Memory B cell (primary cell): ENCODE data around the gene OR56A5.

Experiments
- ATAC-seq: fragments of 150-1000 bp; cut with Tn5 transposase; 2 replicates; pipeline ENCODE4 v1.10.0; 2021; ENCODE audit warnings: low read depth, mild to moderate bottlenecking, moderate library complexity
- DNase-seq, 2 donors: peaks; one replicate each; pipeline ENCODE4 v3.0.0; 2022; ENCODE audit warnings: low spot score in 2 of 2
- H3K27ac Mint-ChIP-seq: one replicate; pipeline ENCODE4 v1.8.0; 2022; ENCODE audit warnings: mild to moderate bottlenecking, moderate library complexity, mixed read lengths
- H3K27me3 Mint-ChIP-seq: one replicate; pipeline ENCODE4 v1.8.0; 2022; ENCODE audit warnings: mixed read lengths
- H3K36me3 Mint-ChIP-seq: one replicate; pipeline ENCODE4 v1.8.0; 2022; ENCODE audit warnings: mild to moderate bottlenecking, mixed read lengths
- H3K4me1 Mint-ChIP-seq: one replicate; pipeline ENCODE4 v1.8.0; 2022; ENCODE audit warnings: mixed read lengths
- H3K4me3 Mint-ChIP-seq: one replicate; pipeline ENCODE4 v1.8.0; 2022; ENCODE audit warnings: mild to moderate bottlenecking, moderate library complexity, mixed read lengths
- H3K9me3 Mint-ChIP-seq: one replicate; pipeline ENCODE4 v1.8.0; 2022; ENCODE audit warnings: mixed read lengths

Gene OR56A5

GRCh38 chr11:5923794-5924193, 44.5 kb downstream of the OR56A5 start:
- Mint-ChIP-seq H3K9me3 (peaks cover 19% of the 10 kb centered on the region), H3K27me3 (no peaks in the 10 kb centered on the region), H3K4me3 (no peak overlapping the region), H3K4me1 (no peaks in the 10 kb centered on the region), H3K36me3 (no peaks in the 10 kb centered on the region), H3K27ac (no peak overlapping the region)
- DNase-seq (no peak), ATAC-seq (no peak)

DNA sequence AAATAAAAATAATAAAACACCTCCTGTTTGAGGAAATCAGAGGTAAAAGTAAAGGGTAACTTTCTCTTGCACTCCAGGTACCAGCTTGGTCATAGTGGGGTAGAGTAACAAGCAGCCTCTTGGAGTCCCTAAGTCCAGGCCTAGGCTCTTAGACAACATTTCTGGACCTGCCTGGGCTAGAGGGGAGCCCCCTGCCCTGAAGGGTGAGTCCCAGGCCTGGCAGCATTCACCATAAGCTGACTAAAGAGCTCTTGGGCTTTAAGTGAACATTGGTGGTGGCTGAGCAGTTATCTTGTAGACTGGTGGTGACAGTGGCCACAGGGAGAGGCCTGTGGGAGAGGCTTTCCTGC, 44.9 kb downstream of the OR56A5 start:
- no peaks in the 10 kb centered on the region for H3K27me3 Mint-ChIP-seq

GRCh38 chr11:5922749-5923426, 45.4 kb downstream of the OR56A5 start:
- Mint-ChIP-seq H3K9me3 (peaks cover 13% of the 10 kb centered on the region), H3K4me1 (no peaks in the 10 kb centered on the region), H3K4me3 (no peak overlapping the region), H3K36me3 (no peaks in the 10 kb centered on the region), H3K27me3 (no peaks in the 10 kb centered on the region), H3K27ac (no peak overlapping the region)
- no peak for ATAC-seq
- DNase-seq = no peak

More for the DNA sequence above, 44.9 kb downstream of the OR56A5 start:
- H3K27ac Mint-ChIP-seq = no peak overlapping the region
- H3K4me3 Mint-ChIP-seq = no peak overlapping the region
- ATAC-seq = no peak
- peaks cover 17% of the 10 kb centered on the region for H3K9me3 Mint-ChIP-seq
- no peaks in the 10 kb centered on the region for H3K36me3 Mint-ChIP-seq
- DNase-seq = no peak
- no peaks in the 10 kb centered on the region for H3K4me1 Mint-ChIP-seq
